Immature natural killer cell (primary cell): Measurements from ENCODE around the gene ELF4. TPM values are rescaled to one million over a fixed set of nuclear protein-coding genes. Genes with fewer than 3 reads are reported as not detected.
"Not testable (repeated sequence)": the region's sequence is repeated elsewhere in the genome, so short reads cannot be mapped to it uniquely, and the experiment has no call there.

Source experiments
- DNase-seq, 3 donors: peaks; one replicate each; pipeline ENCODE4 v3.0.0; 2022; ENCODE audit warnings: mixed read lengths in 1 of 3
- H3K27ac Mint-ChIP-seq, 6 donors: one replicate each; pipeline ENCODE4 v1.8.0; 2020; ENCODE audit warnings: mixed read lengths in 6 of 6, mild to moderate bottlenecking in 5 of 6, inconsistent platforms in 4 of 6, moderate library complexity in 3 of 6
- H3K27me3 Mint-ChIP-seq, 3 donors: one replicate each; pipeline ENCODE4 v1.8.0; 2020 to 2021; ENCODE audit warnings: low read depth in 3 of 3, mild to moderate bottlenecking in 3 of 3, mixed read lengths in 3 of 3, moderate library complexity in 3 of 3, inconsistent platforms in 1 of 3
- H3K36me3 Mint-ChIP-seq, 3 donors: one replicate each; pipeline ENCODE4 v1.8.0; 2020; ENCODE audit warnings: mixed read lengths in 3 of 3, inconsistent platforms in 2 of 3, mild to moderate bottlenecking in 2 of 3
- H3K4me1 Mint-ChIP-seq, 2 donors: one replicate each; pipeline ENCODE4 v1.8.0; 2020; ENCODE audit warnings: inconsistent platforms in 2 of 2, mild to moderate bottlenecking in 2 of 2, mixed read lengths in 2 of 2, moderate library complexity in 1 of 2
- H3K4me3 Mint-ChIP-seq, 5 donors: one replicate each; pipeline ENCODE4 v1.8.0; 2020; ENCODE audit warnings: mild to moderate bottlenecking in 5 of 5, mixed read lengths in 5 of 5, inconsistent platforms in 3 of 5, moderate library complexity in 3 of 5
- H3K9me3 Mint-ChIP-seq, 6 donors: one replicate each; pipeline ENCODE4 v1.8.0; 2020; ENCODE audit warnings: mild to moderate bottlenecking in 6 of 6, mixed read lengths in 6 of 6, inconsistent platforms in 4 of 6, moderate library complexity in 3 of 6
- polyA plus RNA-seq, 3 donors: library from polyadenylated mRNA; unstranded; fragments of 300-500 nt; fragmentation: Illumina TruSeq; gene quantifications; one replicate each; pipeline ENCODE4 v1.2.3, GENCODE V29; 2021

ELF4 gene
- polyA plus RNA-seq, 3 donors from 2014 or later = 12.3 to 44.9 (median 14.7) TPM

GRCh38 chrX:130121505-130121800 lies 11.2 kb upstream of the ELF4 start:
- Mint-ChIP-seq H3K9me3 (no peaks in the 10 kb centered on the region), H3K27me3 (peaks cover 0 to 11% (median 2%) of the 10 kb centered on the region in 3 donors), H3K27ac (no peak overlapping the region), H3K4me1 (peaks cover 8 to 20% of the 10 kb centered on the region in 2 donors), H3K36me3 (peaks cover 0 to 6% (median 4%) of the 10 kb centered on the region in 3 donors), H3K4me3 (peak overlapping the region in 2 of 5 donors; percentile 69 to 78)
- DNase-seq = no peak

GRCh38 chrX:130120746-130121504 lies 10.6 kb upstream of the ELF4 start:
- peaks cover 0 to 6% (median 4%) of the 10 kb centered on the region in 3 donors for H3K36me3 Mint-ChIP-seq
- peak; percentile 68 to 74 (median 73) for DNase-seq
- peak overlapping the region; percentile 68 to 78 (median 73) for H3K4me3 Mint-ChIP-seq
- no peaks in the 10 kb centered on the region for H3K9me3 Mint-ChIP-seq
- H3K27ac Mint-ChIP-seq = peak overlapping the region in 1 of 6 donors; percentile 36
- H3K27me3 Mint-ChIP-seq = peaks cover 0 to 11% (median 2%) of the 10 kb centered on the region in 3 donors
- H3K4me1 Mint-ChIP-seq = peaks cover 8 to 20% of the 10 kb centered on the region in 2 donors

DNA sequence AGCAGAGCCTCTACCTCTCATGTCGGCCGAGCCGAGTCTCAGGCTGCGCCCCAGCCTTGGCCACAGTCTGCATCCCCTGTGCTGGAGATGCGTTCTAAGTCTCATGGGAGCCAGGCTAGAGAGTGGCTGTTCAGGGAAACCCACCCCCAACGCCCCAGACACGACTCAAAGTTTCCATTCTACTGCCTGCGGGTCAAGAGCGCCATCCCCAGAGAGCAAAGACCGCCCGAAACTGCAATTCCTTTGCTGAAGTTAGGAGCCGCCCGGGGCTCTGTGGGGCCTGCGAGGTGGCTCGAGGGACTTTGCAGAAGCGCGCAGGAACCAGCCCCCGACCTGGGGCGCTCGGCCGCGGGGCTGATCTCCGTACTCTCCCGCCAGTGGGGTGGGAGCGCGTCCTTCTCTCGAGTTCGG lies 10.0 kb upstream of the ELF4 start:
- peaks cover 8 to 20% of the 10 kb centered on the region in 2 donors for H3K4me1 Mint-ChIP-seq
- H3K36me3 Mint-ChIP-seq = peaks cover 0 to 6% (median 4%) of the 10 kb centered on the region in 3 donors
- H3K27me3 Mint-ChIP-seq = peaks cover 0 to 11% (median 2%) of the 10 kb centered on the region in 3 donors
- H3K4me3 Mint-ChIP-seq = peak overlapping the region; percentile 66 to 78 (median 73)
- H3K9me3 Mint-ChIP-seq = no peaks in the 10 kb centered on the region
- peak overlapping the region in 3 of 6 donors; percentile 12 to 73 (median 19) for H3K27ac Mint-ChIP-seq
- no peak for DNase-seq

- no peaks in the 10 kb centered on the region for H3K9me3 Mint-ChIP-seq
Observed at GRCh38 chrX:130119312-130119898, 9.1 kb upstream of the ELF4 start.

GRCh38 chrX:130118441-130119311 lies 8.4 kb upstream of the ELF4 start:
- peak overlapping the region in 1 of 5 donors; percentile 51 for H3K4me3 Mint-ChIP-seq
- H3K27ac Mint-ChIP-seq = peak overlapping the region in 1 of 6 donors; percentile 40
- H3K9me3 Mint-ChIP-seq = no peaks in the 10 kb centered on the region
- H3K4me1 Mint-ChIP-seq = peaks cover 8 to 20% of the 10 kb centered on the region in 2 donors
- peaks cover 0 to 6% (median 0%) of the 10 kb centered on the region in 3 donors for H3K36me3 Mint-ChIP-seq
- H3K27me3 Mint-ChIP-seq = peaks cover 0 to 7% (median 2%) of the 10 kb centered on the region in 3 donors
- no peak for DNase-seq

More at GRCh38 chrX:130119312-130119898, 9.1 kb upstream of the ELF4 start:
- H3K27ac Mint-ChIP-seq = no peak overlapping the region
- peaks cover 0 to 6% (median 0%) of the 10 kb centered on the region in 3 donors for H3K36me3 Mint-ChIP-seq
- peak overlapping the region in 2 of 5 donors; percentile 73 to 74 for H3K4me3 Mint-ChIP-seq
- H3K27me3 Mint-ChIP-seq = peaks cover 0 to 7% (median 2%) of the 10 kb centered on the region in 3 donors
- H3K4me1 Mint-ChIP-seq = peaks cover 8 to 20% of the 10 kb centered on the region in 2 donors
- DNase-seq = no peak

DNA sequence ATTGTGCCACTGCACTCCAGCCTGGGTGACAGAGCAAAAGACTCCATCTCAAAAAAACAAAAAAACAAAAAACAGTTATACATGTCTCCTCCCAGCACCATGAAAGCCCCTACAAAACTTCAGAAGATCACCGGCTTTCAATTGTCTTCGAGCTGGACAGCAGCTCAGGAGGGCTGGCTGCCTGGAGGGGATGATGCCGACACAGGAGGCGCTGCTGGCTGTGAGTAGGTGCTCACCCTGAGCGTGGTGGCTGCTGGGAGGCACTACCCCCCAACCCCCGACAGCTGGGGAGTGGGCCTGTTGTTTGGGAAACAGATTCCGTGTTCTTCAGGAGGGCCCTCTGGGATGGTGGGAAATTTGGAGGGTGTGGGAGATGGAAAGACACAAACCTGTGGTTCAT lies 6.9 kb upstream of the ELF4 start:
- no peak for DNase-seq
- H3K27ac Mint-ChIP-seq = no peak overlapping the region
- H3K27me3 Mint-ChIP-seq = peaks cover 0 to 2% (median 2%) of the 10 kb centered on the region in 3 donors
- no peak overlapping the region for H3K4me3 Mint-ChIP-seq
- peaks cover 8 to 20% of the 10 kb centered on the region in 2 donors for H3K4me1 Mint-ChIP-seq
- H3K9me3 Mint-ChIP-seq = no peaks in the 10 kb centered on the region
- H3K36me3 Mint-ChIP-seq = no peaks in the 10 kb centered on the region

DNA sequence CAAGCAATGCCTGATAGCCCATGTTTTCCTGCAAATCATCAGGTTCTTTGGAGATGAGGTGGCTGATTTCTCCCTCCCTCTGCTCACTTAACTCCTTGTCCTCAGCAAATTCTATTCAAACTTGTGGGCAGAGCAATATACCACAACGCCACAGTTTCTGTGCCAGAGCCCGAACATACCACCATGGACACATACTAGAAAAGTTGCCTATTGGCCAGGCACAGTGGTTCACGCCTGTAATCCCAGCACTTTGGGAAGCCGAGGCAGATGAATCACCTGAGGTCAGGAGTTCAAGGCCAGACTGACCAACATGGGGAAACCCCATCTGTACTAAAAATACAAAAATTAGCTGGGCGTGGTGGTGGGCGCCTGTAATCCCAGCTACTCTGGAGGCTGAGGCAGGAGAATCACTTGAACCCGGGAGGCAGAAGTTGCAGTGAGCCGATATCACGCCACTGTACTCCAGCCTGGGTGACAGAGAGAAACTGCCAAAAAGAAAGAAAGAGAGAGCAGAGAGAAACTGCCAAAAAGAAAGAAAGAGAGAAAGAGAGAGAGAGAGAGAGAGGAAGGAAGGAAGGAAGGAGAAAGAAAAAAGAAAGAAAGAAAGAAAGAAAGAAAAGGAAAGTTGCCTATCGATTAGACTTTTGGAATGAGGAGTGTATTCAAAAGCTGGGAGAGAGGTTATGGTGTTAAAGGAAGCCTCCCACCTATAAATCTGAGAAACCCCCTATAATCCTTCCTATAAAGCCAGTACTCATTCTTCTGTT lies 5.0 kb upstream of the ELF4 start:
- H3K27ac Mint-ChIP-seq, H3K36me3 Mint-ChIP-seq, H3K4me3 Mint-ChIP-seq, DNase-seq, H3K9me3 Mint-ChIP-seq, H3K27me3 Mint-ChIP-seq: not testable (repeated sequence)
- peaks cover 7 to 20% of the 10 kb centered on the region in 2 donors for H3K4me1 Mint-ChIP-seq

DNA sequence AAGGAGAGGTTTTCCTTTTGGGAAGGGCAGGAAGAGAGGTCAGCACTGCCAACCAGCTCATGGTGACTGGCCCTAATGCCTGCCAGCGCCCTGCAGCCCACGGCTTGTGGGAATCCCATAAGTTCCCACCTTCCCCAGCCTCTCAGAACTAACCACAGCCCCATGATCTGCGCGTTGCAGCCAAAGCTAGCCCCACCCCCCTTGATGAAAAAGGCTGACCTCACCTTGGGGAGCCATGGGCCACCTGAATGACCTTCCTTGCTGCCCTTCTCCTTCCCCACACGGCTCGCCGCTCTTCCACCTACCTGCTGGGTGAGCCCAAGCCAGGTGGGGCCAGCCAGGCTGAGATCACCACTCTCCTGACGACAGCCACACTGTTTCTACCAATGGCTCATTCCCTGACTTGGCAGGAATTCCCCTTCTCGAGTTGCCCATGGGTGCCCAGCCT lies 3.9 kb upstream of the ELF4 start:
- H3K27me3 Mint-ChIP-seq = peaks cover 0 to 3% (median 2%) of the 10 kb centered on the region in 3 donors
- no peaks in the 10 kb centered on the region for H3K36me3 Mint-ChIP-seq
- H3K9me3 Mint-ChIP-seq = no peaks in the 10 kb centered on the region
- no peak for DNase-seq
- peak overlapping the region in 1 of 6 donors; percentile 17 for H3K27ac Mint-ChIP-seq
- H3K4me3 Mint-ChIP-seq = no peak overlapping the region
- peaks cover 0 to 9% of the 10 kb centered on the region in 2 donors for H3K4me1 Mint-ChIP-seq

GRCh38 chrX:130111220-130112154 lies 1.2 kb upstream of the ELF4 start:
- peak overlapping the region; percentile 48 to 76 (median 65) for H3K4me3 Mint-ChIP-seq
- H3K27me3 Mint-ChIP-seq = peaks cover 0 to 6% (median 1%) of the 10 kb centered on the region in 3 donors
- H3K4me1 Mint-ChIP-seq = peaks cover 26 to 27% of the 10 kb centered on the region in 2 donors
- H3K27ac Mint-ChIP-seq = peak overlapping the region in 4 of 6 donors; percentile 34 to 74 (median 60)
- no peaks in the 10 kb centered on the region for H3K9me3 Mint-ChIP-seq
- H3K36me3 Mint-ChIP-seq = no peaks in the 10 kb centered on the region
- no peak for DNase-seq

- Mint-ChIP-seq H3K9me3 (no peaks in the 10 kb centered on the region), H3K4me1 (peaks cover 44 to 45% of the 10 kb centered on the region in 2 donors)
- no peak for DNase-seq
Observed at GRCh38 chrX:130109429-130110378, 593 bp downstream of the ELF4 start.

More at GRCh38 chrX:130109429-130110378, 593 bp downstream of the ELF4 start:
- Mint-ChIP-seq H3K36me3 (no peaks in the 10 kb centered on the region), H3K27me3 (peaks cover 0 to 6% (median 1%) of the 10 kb centered on the region in 3 donors), H3K27ac (peak overlapping the region; percentile 85 to 93 (median 92)), H3K4me3 (peak overlapping the region; percentile 88 to 92 (median 91))
